ENCODE results near the gene VPS50. TPM values are rescaled to one million over a fixed set of nuclear protein-coding genes. Genes with fewer than 3 reads are reported as not detected.

VPS50 gene
- total and polyA plus RNA-seq, 10 of the 15 experiments (the other 5 are each of a cell fraction or from before 2014, with no cell fraction given): 4.0 to 22.0 (median 16.2) TPM

GRCh38 chr7:93361853-93362252 is 129.7 kb downstream of the VPS50 start:
- H3K79me2 ChIP-seq (ENCODE audit: control insufficient read depth, insufficient read depth, low read length): no peaks in the 10 kb centered on the region
- no peak overlapping the region for H3K4me2 ChIP-seq (ENCODE audit: control insufficient read depth, insufficient read depth)
- H3K9me3 ChIP-seq (replicated peaks; ENCODE audit: control insufficient read depth, insufficient read depth, low read length): no peaks in the 10 kb centered on the region
- ChIA-PET RAD21 (ENCODE audit: unreplicated experiment) (no interaction called here), SMC1A (ENCODE audit: uncharacterized antibody, unreplicated experiment) (no interaction called here), POLR2A (no interaction called here), CTCF (interaction anchor here (1.1 to 1.5 kb wide), 2 partner anchors 12 to 13 kb away, joined by 3 to 5 read pairs; no protein-coding TSS in a partner anchor)
- ATAC-seq: no peak
- intact Hi-C loops (cut with micrococcal nuclease; ENCODE audit: unreplicated experiment) (no loop called here), in situ Hi-C loops (cut with MboI) (no loop called here)
- no peaks in the 10 kb centered on the region for H3K36me3 ChIP-seq (ENCODE audit: control insufficient read depth in 2 of 2, insufficient read depth in 2 of 2, low read length in 1 of 2)
- no peaks in the 10 kb centered on the region for H3K4me1 ChIP-seq (ENCODE audit: control insufficient read depth, insufficient read depth, low read length)
- H3K4me3 ChIP-seq: no peak overlapping the region
- BruUV-seq (replicated peaks): no TSS peak
- H4K20me1 ChIP-seq (ENCODE audit: control insufficient read depth, insufficient read depth): no peaks in the 10 kb centered on the region
- FAIRE-seq: no peak
- no peak overlapping the region for H2AFZ ChIP-seq (ENCODE audit: control insufficient read depth, low read depth, low read length)
- 100% methylated on average over 1 of the region's 1 CpG for WGBS (ENCODE audit: insufficient coverage, insufficient replicate concordance, low lambda C conversion rate, missing lambda C conversion rate)
- H3K27me3 ChIP-seq (replicated peaks in 1 of 2; ENCODE audit: control insufficient read depth in 2 of 2, insufficient read depth in 2 of 2, low read length in 1 of 2): no peaks in the 10 kb centered on the region
- H3K9ac ChIP-seq (ENCODE audit: control insufficient read depth, insufficient read depth, low read length): no peak overlapping the region
- DNase-seq (ENCODE audit: low read depth, low spot score): no peak
- no peak overlapping the region for H3K27ac ChIP-seq (ENCODE audit: control insufficient read depth, insufficient read depth)
- no peak for TF ChIP-seq REST (IDR thresholded peaks at IDR 0.05; ENCODE audit: low read depth, low read length)
- TF ChIP-seq ZBTB11 (CRISPR knock-in tag; IDR thresholded peaks at IDR 0.05): no peak
- TF ChIP-seq NR2C1 (IDR thresholded peaks at IDR 0.05): no peak
- no peak for TF ChIP-seq ZBTB40 (IDR thresholded peaks at IDR 0.05; ENCODE audit: borderline replicate concordance)
- TF ChIP-seq BHLHE40 (IDR thresholded peaks at IDR 0.05; ENCODE audit: borderline replicate concordance in 1 of 2, low read depth in 2 of 2, low read length in 1 of 2): no peak
- no peak for TF ChIP-seq SRF (IDR thresholded peaks at IDR 0.05; ENCODE audit: low read depth in 2 of 2, low read length in 2 of 2)
- no peak for TF ChIP-seq CTCF (IDR thresholded peaks at IDR 0.05 in 2 of 3, conservative IDR thresholded peaks at IDR 0.05 in 1 of 3; ENCODE audit: control insufficient read depth in 2 of 3, extremely low read depth in 1 of 3, insufficient read depth in 1 of 3, low read depth in 3 of 3, low read length in 3 of 3)
- TF ChIP-seq NFYB (IDR thresholded peaks at IDR 0.05; ENCODE audit: insufficient read depth, low read depth, low read length): no peak
